Activated naive CD4-positive, alpha-beta T cell treated with anti-CD3 and anti-CD28 coated beads, Interleukin-2, amount 10 ng/mL, durations not matched to agents 7 days and 5 days (primary cell): Measurements from ENCODE around the gene ZNF584.
"Not testable (repeated sequence)": the region's sequence is repeated elsewhere in the genome, so short reads cannot be mapped to it uniquely, and the experiment has no call there.

Source experiments
- CTCF ChIA-PET: fragments of 350-600 bp; sonication (Branson Sonifier 250); formaldehyde crosslinking; loops from one replicate; lab custom pipeline; 2021; ENCODE audit warnings: antibody characterized with exemption; lab: Charles Lee
- DNase-seq: peaks from one replicate; pipeline ENCODE4 v3.0.0-alpha.2; 2020
- H3K27ac Mint-ChIP-seq: one replicate; pipeline ENCODE4 v1.8.0; 2021; ENCODE audit warnings: mild to moderate bottlenecking, moderate library complexity, mixed read lengths
- H3K27me3 Mint-ChIP-seq: one replicate; pipeline ENCODE4 v1.8.0; 2021; ENCODE audit warnings: mild to moderate bottlenecking, mixed read lengths
- H3K36me3 Mint-ChIP-seq: one replicate; pipeline ENCODE4 v1.8.0; 2021; ENCODE audit warnings: mixed read lengths
- H3K4me1 Mint-ChIP-seq: one replicate; pipeline ENCODE4 v1.8.0; 2021; ENCODE audit warnings: mixed read lengths
- H3K4me3 Mint-ChIP-seq: one replicate; pipeline ENCODE4 v1.8.0; 2021; ENCODE audit warnings: mild to moderate bottlenecking, moderate library complexity, mixed read lengths
- H3K9me3 Mint-ChIP-seq: one replicate; pipeline ENCODE4 v1.8.0; 2021; ENCODE audit warnings: mixed read lengths

The ZNF584 gene

GRCh38 chr19:58394821-58395219 lies 13.6 kb upstream of the ZNF584 start:
- Mint-ChIP-seq H3K9me3 (no peaks in the 10 kb centered on the region), H3K27me3 (peaks cover 44% of the 10 kb centered on the region), H3K4me3 (no peak overlapping the region), H3K36me3 (peaks cover 41% of the 10 kb centered on the region), H3K4me1 (peaks cover 26% of the 10 kb centered on the region), H3K27ac (no peak overlapping the region)
- CTCF ChIA-PET = no interaction called here
- DNase-seq = no peak

DNA sequence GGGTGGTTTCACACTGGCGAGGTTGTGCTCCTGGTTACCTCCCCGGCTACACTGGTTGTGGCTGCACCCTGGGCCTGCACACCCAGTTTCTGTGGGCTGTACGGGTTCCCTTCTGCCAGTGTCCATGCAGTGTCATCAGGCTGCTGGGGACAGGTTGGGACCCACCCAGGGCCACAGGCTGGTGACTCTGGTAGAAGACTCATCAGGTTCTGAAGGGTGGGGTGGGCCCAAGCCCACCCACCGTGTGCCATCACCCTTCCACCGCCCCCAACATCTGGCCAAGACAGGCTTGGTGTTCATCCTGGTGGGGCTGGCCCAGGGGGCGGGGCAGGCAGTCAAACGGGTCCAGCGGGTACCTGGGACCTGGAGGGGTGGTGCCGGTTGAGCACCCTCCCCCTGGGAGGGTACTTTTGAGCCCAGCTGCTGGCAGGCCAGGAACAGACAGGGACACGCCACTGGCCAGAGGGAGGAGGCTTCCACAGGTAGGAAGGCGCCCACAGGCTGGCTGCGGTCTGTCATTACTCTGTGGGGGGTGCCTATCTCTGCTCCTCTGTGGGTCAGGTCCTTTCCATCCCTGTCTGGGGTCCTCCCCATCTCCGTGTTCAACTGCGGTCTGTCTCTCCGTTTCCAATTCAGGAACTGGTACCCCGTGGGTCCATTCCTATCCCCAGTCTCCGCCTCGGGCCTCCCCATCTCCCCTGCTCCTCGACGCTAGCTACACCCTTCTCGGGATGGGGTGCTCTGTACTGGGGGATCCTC lies 13.1 kb upstream of the ZNF584 start, which contains the start of gene RNF225:
Gene RNF225, plus strand, starts transcription at position 437 of the 759 bp plus-strand sequence. CDS start 434 bp downstream, outside the sequence.
- Mint-ChIP-seq H3K4me3 (no peak within 1 kb of the TSS), H3K9me3 (no peaks in the 10 kb centered on the region), H3K4me1 (peaks cover 28% of the 10 kb centered on the region), H3K36me3 (peaks cover 40% of the 10 kb centered on the region), H3K27me3 (peaks cover 44% of the 10 kb centered on the region), H3K27ac (no peak within 1 kb of the TSS)
- CTCF ChIA-PET = no interaction called here
- DNase-seq = no peak

DNA sequence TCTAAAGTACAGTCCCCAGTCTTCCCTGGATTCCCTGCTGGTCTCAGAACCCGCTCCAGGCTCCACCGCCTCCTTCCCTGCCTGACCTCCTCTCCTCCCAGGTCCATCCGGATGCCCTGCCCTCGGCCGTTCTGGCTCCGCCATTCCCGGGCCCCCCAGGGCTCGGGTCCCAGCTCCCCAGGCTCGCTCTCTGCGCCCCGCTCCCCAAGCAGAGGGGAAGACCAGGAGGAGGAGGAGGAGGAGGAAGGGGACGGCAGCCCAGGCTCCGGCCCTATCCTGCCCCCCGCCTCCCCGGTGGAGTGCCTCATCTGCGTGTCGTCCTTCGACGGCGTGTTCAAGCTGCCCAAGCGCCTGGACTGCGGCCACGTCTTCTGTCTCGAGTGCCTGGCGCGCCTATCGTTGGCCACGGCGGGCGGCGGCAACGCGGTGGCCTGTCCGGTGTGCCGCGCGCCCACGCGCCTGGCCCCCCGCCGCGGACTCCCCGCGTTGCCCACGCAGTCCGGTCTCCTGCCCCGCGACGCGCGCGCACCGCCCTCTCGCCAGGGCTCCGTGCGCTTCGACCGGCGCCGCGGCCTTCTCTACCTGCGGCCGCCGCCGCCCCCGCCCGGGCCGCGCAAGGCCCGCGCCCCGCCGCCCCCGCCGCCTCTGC lies 12.3 kb upstream of the ZNF584 start:
- DNase-seq = no peak
- Mint-ChIP-seq H3K9me3 (no peaks in the 10 kb centered on the region), H3K36me3 (peaks cover 34% of the 10 kb centered on the region), H3K4me1 (peaks cover 29% of the 10 kb centered on the region), H3K27me3 (peaks cover 49% of the 10 kb centered on the region), H3K27ac (no peak overlapping the region), H3K4me3 (no peak overlapping the region)
- CTCF ChIA-PET = no interaction called here

- CTCF ChIA-PET = no interaction called here
- H3K9me3 Mint-ChIP-seq = no peaks in the 10 kb centered on the region
- H3K4me3 Mint-ChIP-seq = no peak overlapping the region
Observed at GRCh38 chr19:58396691-58397532, 11.5 kb upstream of the ZNF584 start.

GRCh38 chr19:58397533-58398037 lies 10.9 kb upstream of the ZNF584 start:
- H3K9me3 Mint-ChIP-seq = no peaks in the 10 kb centered on the region
- peaks cover 29% of the 10 kb centered on the region for H3K4me1 Mint-ChIP-seq
- DNase-seq = no peak
- H3K4me3 Mint-ChIP-seq = no peak overlapping the region
- peaks cover 27% of the 10 kb centered on the region for H3K36me3 Mint-ChIP-seq
- CTCF ChIA-PET = no interaction called here
- H3K27ac Mint-ChIP-seq = no peak overlapping the region
- H3K27me3 Mint-ChIP-seq = peaks cover 53% of the 10 kb centered on the region

More at GRCh38 chr19:58396691-58397532, 11.5 kb upstream of the ZNF584 start:
- peaks cover 53% of the 10 kb centered on the region for H3K27me3 Mint-ChIP-seq
- H3K36me3 Mint-ChIP-seq = peaks cover 28% of the 10 kb centered on the region
- H3K27ac Mint-ChIP-seq = no peak overlapping the region
- H3K4me1 Mint-ChIP-seq = peaks cover 31% of the 10 kb centered on the region
- no peak for DNase-seq

- Mint-ChIP-seq H3K4me1 (peaks cover 28% of the 10 kb centered on the region), H3K27me3 (peaks cover 53% of the 10 kb centered on the region), H3K27ac (no peak overlapping the region), H3K36me3 (peaks cover 23% of the 10 kb centered on the region), H3K9me3 (no peaks in the 10 kb centered on the region), H3K4me3 (no peak overlapping the region)
- no peak for DNase-seq
- CTCF ChIA-PET = no interaction called here
Observed at GRCh38 chr19:58398087-58398486, 10.4 kb upstream of the ZNF584 start.

GRCh38 chr19:58398545-58398944 lies 9.9 kb upstream of the ZNF584 start:
- Mint-ChIP-seq H3K4me1 (peaks cover 30% of the 10 kb centered on the region), H3K27me3 (peaks cover 53% of the 10 kb centered on the region), H3K36me3 (peaks cover 19% of the 10 kb centered on the region), H3K4me3 (no peak overlapping the region), H3K27ac (no peak overlapping the region), H3K9me3 (no peaks in the 10 kb centered on the region)
- CTCF ChIA-PET = no interaction called here
- DNase-seq = no peak

DNA sequence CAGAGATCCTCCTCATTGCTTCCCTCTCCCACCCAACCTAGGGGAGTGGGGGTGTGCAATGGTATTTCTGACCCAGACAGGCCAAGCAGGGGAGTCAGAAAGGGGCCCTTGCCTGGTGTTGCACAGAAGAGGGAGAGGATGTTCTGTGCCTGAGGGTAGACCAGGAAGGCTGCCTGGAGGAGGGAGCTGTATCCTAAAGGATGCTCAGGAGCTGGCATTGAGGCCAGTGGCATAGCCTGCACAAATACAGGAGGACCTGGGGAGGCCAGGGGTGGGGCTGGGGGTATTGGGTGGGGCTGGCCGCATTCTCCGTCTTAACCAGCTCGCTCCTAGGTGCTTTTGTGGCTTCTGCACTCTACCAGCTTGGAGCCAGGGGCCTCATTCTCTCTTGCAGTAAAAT lies 8.5 kb upstream of the ZNF584 start:
- Mint-ChIP-seq H3K36me3 (peaks cover 7% of the 10 kb centered on the region), H3K9me3 (no peaks in the 10 kb centered on the region), H3K4me3 (peak overlapping the region; percentile 43), H3K27me3 (peaks cover 46% of the 10 kb centered on the region), H3K27ac (no peak overlapping the region), H3K4me1 (peaks cover 30% of the 10 kb centered on the region)
- DNase-seq = no peak
- CTCF ChIA-PET = interaction anchor here (1.0 kb wide), 1 partner anchor 114 kb away, joined by 3 read pairs; no protein-coding TSS in a partner anchor

DNA sequence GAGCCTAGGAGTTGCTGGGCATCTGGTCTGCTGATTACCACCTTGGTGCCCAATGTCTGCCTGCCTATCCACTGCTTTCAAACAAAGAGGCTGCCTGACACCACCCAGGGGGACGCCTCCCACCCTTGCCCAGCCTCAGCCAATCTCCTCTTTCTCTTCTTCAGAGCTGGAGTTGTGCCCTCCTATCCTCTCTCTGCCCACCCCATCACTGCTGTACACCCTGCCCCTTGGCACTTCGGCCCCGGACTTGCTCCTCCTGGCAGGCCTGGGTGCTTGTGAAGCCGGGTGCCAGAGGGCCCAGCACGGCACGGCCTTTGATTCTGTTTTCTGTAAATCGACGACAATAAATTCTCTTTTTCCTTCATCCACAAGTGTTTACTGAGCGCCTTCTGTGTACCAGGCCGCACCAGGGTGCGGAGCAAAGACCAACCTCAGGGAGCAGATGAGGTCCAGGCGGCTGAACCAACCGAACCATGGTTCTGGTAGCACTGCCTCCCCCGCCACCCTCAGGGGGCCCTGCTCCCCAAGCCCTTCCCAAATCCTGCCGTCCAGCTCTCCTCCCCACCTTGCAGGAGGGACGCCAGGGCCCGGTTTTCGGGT lies 8.0 kb upstream of the ZNF584 start:
- DNase-seq = no peak
- H3K4me1 Mint-ChIP-seq = peaks cover 29% of the 10 kb centered on the region
- peaks cover 5% of the 10 kb centered on the region for H3K36me3 Mint-ChIP-seq
- peak overlapping the region; percentile 92 for H3K4me3 Mint-ChIP-seq
- no peak overlapping the region for H3K27ac Mint-ChIP-seq
- no peaks in the 10 kb centered on the region for H3K9me3 Mint-ChIP-seq
- CTCF ChIA-PET = interaction anchor here (1.0 kb wide), 1 partner anchor 114 kb away, joined by 3 read pairs; no protein-coding TSS in a partner anchor
- H3K27me3 Mint-ChIP-seq = peaks cover 41% of the 10 kb centered on the region

GRCh38 chr19:58400916-58401839 lies 7.3 kb upstream of the ZNF584 start:
- peak overlapping the region; percentile 93 for H3K27ac Mint-ChIP-seq
- H3K27me3 Mint-ChIP-seq = peaks cover 34% of the 10 kb centered on the region
- peaks cover 29% of the 10 kb centered on the region for H3K4me1 Mint-ChIP-seq
- peak overlapping the region; percentile 92 for H3K4me3 Mint-ChIP-seq
- CTCF ChIA-PET = interaction anchor here (1.0 kb wide), 1 partner anchor 113 kb away, joined by 3 read pairs; no protein-coding TSS in a partner anchor
- DNase-seq = peak; percentile 100
- H3K9me3 Mint-ChIP-seq = no peaks in the 10 kb centered on the region
- H3K36me3 Mint-ChIP-seq = peaks cover 2% of the 10 kb centered on the region

DNA sequence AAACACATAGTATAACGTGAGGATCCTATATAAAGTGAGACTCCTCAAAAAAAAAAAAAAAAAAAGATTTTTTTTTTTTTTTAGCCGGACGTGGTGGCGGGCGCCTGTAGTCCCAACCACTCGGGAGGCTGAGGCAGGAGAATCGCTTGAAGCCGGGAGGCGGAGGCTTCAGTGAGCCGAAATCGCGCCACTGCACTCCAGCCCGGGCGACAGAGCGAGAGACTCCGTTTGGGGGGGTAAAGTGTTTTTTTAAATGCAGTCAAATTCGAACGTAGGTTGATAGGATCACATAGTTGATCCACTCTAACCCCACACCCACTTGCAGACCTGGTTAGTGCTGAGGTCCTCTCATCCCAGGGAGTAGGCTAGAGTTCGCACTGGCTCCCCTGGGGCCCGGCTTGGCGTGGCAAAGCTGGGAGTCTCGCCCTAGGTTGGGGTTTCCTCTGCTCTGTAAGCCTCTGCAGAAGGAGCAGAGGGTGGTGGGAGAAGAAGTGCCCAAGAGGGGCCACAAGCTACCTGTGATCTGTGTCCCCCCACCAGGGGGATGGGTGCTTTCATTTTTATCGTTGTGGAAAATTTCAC lies 6.5 kb upstream of the ZNF584 start:
- peak; percentile 45 for DNase-seq
- Mint-ChIP-seq H3K4me3 (peak overlapping the region; percentile 57), H3K9me3 (no peaks in the 10 kb centered on the region), H3K4me1 (peaks cover 36% of the 10 kb centered on the region), H3K27me3 (peaks cover 27% of the 10 kb centered on the region), H3K36me3 (peaks cover 4% of the 10 kb centered on the region), H3K27ac (no peak overlapping the region)
- CTCF ChIA-PET = interaction anchor here (0.7 kb wide), 1 partner anchor 20 kb away, joined by 3 read pairs; no protein-coding TSS in a partner anchor

DNA sequence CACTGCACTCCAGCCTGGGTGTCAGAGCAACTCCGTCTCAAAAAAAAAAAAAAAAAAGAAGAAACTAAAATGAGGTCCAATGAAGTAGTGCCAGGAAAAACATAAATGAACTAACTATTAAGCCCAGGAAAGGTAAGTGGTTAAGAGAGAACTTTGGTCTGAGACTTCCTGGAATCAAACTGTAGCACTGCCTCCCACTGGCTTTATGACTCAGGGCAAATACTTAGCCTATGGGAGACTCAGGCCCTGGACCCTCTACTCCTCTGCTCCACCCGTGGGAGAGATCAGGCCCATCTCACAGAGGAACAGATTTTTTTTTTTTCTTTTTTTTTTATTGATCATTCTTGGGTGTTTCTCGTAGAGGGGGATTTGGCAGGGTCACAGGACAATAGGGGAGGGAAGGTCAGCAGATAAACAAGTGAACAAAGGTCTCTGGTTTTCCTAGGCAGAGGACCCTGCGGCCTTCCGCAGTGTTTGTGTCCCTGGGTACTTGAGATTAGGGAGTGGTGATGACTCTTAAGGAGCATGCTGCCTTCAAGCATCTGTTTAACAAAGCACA lies 4.5 kb upstream of the ZNF584 start:
- H3K9me3 Mint-ChIP-seq, H3K4me3 Mint-ChIP-seq, H3K27ac Mint-ChIP-seq, H3K36me3 Mint-ChIP-seq, DNase-seq: not testable (repeated sequence)
- Mint-ChIP-seq H3K27me3 (peaks cover 12% of the 10 kb centered on the region), H3K4me1 (peaks cover 50% of the 10 kb centered on the region)
- CTCF ChIA-PET = interaction anchor here (0.6 kb wide), 1 partner anchor 87 kb away, joined by 5 read pairs; no protein-coding TSS in a partner anchor
